Measurements from ENCODE around the gene HDAC7.

- TF ChIP-seq CTCF (IDR thresholded peaks at IDR 0.05) (no peak), POLR2A (IDR thresholded peaks at IDR 0.05) (no peak)
These were observed 73.6 kb downstream of the HDAC7 start for GRCh38 chr12:47746073-47746472.
